HepG2 (cell line): Measurements from ENCODE around the gene IFRD1. TPM values are rescaled to one million over a fixed set of nuclear protein-coding genes. Genes with fewer than 3 reads are reported as not detected.

ENCODE experiments used
- BCL6 ChIP-seq: IDR thresholded peaks from 2 replicates; pipeline ENCODE4 v1.6.1; 2016; ENCODE audit warnings: missing genetic modification reagents, missing compliant biosample characterization
- GATAD2A ChIP-seq: IDR thresholded peaks from 2 replicates; pipeline ENCODE4 v1.6.1; 2016
- KDM3A ChIP-seq: IDR thresholded peaks from 2 replicates; pipeline ENCODE4 v1.6.1; 2018; ENCODE audit warnings: low read depth, missing compliant biosample characterization
- KLF12 ChIP-seq: sonication (generic); formaldehyde crosslinking; IDR thresholded peaks from 2 replicates; pipeline ENCODE4 v1.4.0; 2020; ENCODE audit warnings: missing genetic modification reagents, borderline replicate concordance
- NFE2L1 ChIP-seq: sonication (generic); formaldehyde crosslinking; IDR thresholded peaks from 2 replicates; pipeline ENCODE4 v1.4.0; 2020; ENCODE audit warnings: missing genetic modification reagents, mild to moderate bottlenecking, borderline replicate concordance
- NFRKB ChIP-seq: fragments of 450-650 bp; IDR thresholded peaks from 2 replicates; pipeline ENCODE4 v1.6.1; 2017
- NPAS2 ChIP-seq: sonication (generic); formaldehyde crosslinking; IDR thresholded peaks from 2 replicates; pipeline ENCODE4 v1.8.0; 2022; ENCODE audit warnings: mild to moderate bottlenecking, missing genetic modification reagents, borderline replicate concordance
- POGZ ChIP-seq: sonication (generic); formaldehyde crosslinking; IDR thresholded peaks from 2 replicates; pipeline ENCODE4 v1.4.0; 2020; ENCODE audit warnings: mild to moderate bottlenecking, missing genetic modification reagents
- RXRA ChIP-seq: sonication (generic); formaldehyde crosslinking; IDR thresholded peaks from 2 replicates; pipeline ENCODE4 v1.5.1; 2020; ENCODE audit warnings: missing genetic modification reagents
- SAP130 ChIP-seq: IDR thresholded peaks from 2 replicates; pipeline ENCODE4 v1.6.1; 2016; ENCODE audit warnings: low read depth
- THRA ChIP-seq: sonication (generic); formaldehyde crosslinking; IDR thresholded peaks from 2 replicates; pipeline ENCODE4 v1.4.0; 2020; ENCODE audit warnings: missing genetic modification reagents, borderline replicate concordance
- ZFX ChIP-seq: sonication (generic); formaldehyde crosslinking; IDR thresholded peaks from 2 replicates; pipeline ENCODE4 v1.4.0; 2020; ENCODE audit warnings: mild to moderate bottlenecking, low read depth, missing genetic modification reagents, moderate library complexity
- ZMAT3 ChIP-seq: sonication (generic); formaldehyde crosslinking; conservative IDR thresholded peaks from 2 replicates; pipeline ENCODE4 v1.7.0; 2021; ENCODE audit warnings: missing genetic modification reagents
- ZNF441 ChIP-seq: sonication (generic); formaldehyde crosslinking; IDR thresholded peaks from 2 replicates; pipeline ENCODE4 v1.7.0; 2021; ENCODE audit warnings: missing genetic modification reagents, borderline replicate concordance
- ZNF607 ChIP-seq: sonication (generic); formaldehyde crosslinking; IDR thresholded peaks from 2 replicates; pipeline ENCODE4 v1.5.1; 2020; ENCODE audit warnings: missing genetic modification reagents, mild to moderate bottlenecking, borderline replicate concordance
- ZNF614 ChIP-seq: IDR thresholded peaks from 2 replicates; pipeline ENCODE4 v1.6.1; 2018; ENCODE audit warnings: missing biosample characterization, missing genetic modification reagents, inconsistent platforms, borderline replicate concordance
- ZNF713 ChIP-seq: sonication (generic); formaldehyde crosslinking; IDR thresholded peaks from 2 replicates; pipeline ENCODE4 v1.4.0; 2020; ENCODE audit warnings: mild to moderate bottlenecking, missing genetic modification reagents
- polyA plus RNA-seq, 8 experiments: library from polyadenylated mRNA; depleted of rRNA in 3 of 8; stranded (reverse) in 7 of 8; unstranded in 1 of 8; fragments of >200 nt; fragmentation: Illumina TruSeq in 4 of 8; extraction: Trizol in 4 of 8; gene quantifications; 2 replicates each; pipeline versions ENCODE4 v1.2.1 to v1.2.3, GENCODE V29; 2011 to 2016; ENCODE audit warnings: low read depth in 4 of 8, missing spikeins in 1 of 8, mixed read lengths in 1 of 8; ENCODE audit not compliant: insufficient read depth in 1 of 8
- total RNA-seq, 5 experiments: library from RNA; depleted of rRNA; stranded (reverse); fragments of >200 nt; fragmentation: Illumina TruSeq; extraction: Trizol; gene quantifications; 2 replicates each; pipeline ENCODE4 v1.2.3, GENCODE V29; 2016; ENCODE audit warnings: low read depth in 1 of 5
- TF ChIP-seq, protein P1 (sequence below): sonication (generic); formaldehyde crosslinking; IDR thresholded peaks from 2 replicates; pipeline ENCODE4 v1.4.0; 2020; ENCODE audit warnings: missing genetic modification reagents
- TF ChIP-seq, protein P2 (sequence below): sonication (generic); formaldehyde crosslinking; IDR thresholded peaks from 2 replicates; pipeline ENCODE4 v1.5.1; 2020; ENCODE audit warnings: mild to moderate bottlenecking, missing genetic modification reagents, moderate library complexity

IFRD1 gene
- total and polyA plus RNA-seq, 2 of the 13 experiments (the other 11 are each of a cell fraction or from before 2014, with no cell fraction given) = 50.9 to 55.5 TPM

DNA sequence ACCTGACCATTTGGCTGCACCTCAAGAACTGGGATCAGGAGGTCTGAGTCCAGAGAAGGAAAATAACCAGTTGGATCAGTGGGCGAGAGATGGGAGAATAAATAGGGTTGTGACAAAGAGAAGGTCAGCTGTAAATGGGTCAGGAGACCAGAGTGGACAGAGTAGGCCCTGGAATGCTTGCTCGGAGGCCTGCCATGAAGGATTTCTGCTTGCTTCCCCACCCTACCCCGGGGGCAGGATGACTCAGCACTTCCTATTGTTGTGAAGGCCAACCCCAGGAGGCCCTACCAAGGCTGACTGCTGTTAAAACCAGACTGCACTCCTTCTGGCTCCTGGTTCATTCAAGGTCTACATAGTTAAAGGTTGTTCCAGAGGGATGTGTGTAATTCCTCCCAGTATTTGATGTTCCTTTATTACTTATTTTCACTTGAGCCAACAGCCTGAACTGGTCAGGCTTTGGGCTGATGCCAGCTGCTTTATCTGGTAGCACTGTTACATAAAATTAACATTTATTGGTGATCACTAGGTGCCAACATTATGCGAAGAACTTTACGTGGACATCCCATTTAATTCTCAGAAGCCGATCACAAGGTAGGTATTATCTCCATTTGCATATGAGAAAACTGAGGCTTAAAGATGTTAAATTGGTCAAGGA is 27.3 kb upstream of the IFRD1 start (continued):
- TF ChIP-seq THRA (peak; percentile 94; the same call in 1 of the 2 replicates), NFE2L1 (CRISPR knock-in tag) (peak; percentile 92; the same call in 1 of the 2 replicates), KDM3A (CRISPR knock-in tag) (no peak), ZNF441 (CRISPR knock-in tag) (peak; percentile 59; the same call in 1 of the 2 replicates), KLF12 (CRISPR knock-in tag) (no peak), GATAD2A (CRISPR knock-in tag) (peak; percentile 62), ZNF713 (CRISPR knock-in tag) (no peak), ZMAT3 (no peak), POGZ (CRISPR knock-in tag) (peak; percentile 85), NPAS2 (CRISPR knock-in tag) (no peak), RXRA (peak; percentile 88), NFRKB (no peak), SAP130 (CRISPR knock-in tag) (peak; percentile 79), ZNF607 (CRISPR knock-in tag) (no peak), ZNF614 (CRISPR knock-in tag) (no peak), ZFX (CRISPR knock-in tag) (peak; percentile 79), BCL6 (0 out of 2 replicates have a peak, but pooled peaks have one; percentile 44)
- TF ChIP-seq, protein P1, sequence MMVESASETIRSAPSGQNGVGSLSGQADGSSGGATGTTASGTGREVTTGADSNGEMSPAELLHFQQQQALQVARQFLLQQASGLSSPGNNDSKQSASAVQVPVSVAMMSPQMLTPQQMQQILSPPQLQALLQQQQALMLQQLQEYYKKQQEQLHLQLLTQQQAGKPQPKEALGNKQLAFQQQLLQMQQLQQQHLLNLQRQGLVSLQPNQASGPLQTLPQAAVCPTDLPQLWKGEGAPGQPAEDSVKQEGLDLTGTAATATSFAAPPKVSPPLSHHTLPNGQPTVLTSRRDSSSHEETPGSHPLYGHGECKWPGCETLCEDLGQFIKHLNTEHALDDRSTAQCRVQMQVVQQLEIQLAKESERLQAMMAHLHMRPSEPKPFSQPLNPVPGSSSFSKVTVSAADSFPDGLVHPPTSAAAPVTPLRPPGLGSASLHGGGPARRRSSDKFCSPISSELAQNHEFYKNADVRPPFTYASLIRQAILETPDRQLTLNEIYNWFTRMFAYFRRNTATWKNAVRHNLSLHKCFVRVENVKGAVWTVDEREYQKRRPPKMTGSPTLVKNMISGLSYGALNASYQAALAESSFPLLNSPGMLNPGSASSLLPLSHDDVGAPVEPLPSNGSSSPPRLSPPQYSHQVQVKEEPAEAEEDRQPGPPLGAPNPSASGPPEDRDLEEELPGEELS (CRISPR knock-in tag) = peak; percentile 63
- TF ChIP-seq, protein P2, sequence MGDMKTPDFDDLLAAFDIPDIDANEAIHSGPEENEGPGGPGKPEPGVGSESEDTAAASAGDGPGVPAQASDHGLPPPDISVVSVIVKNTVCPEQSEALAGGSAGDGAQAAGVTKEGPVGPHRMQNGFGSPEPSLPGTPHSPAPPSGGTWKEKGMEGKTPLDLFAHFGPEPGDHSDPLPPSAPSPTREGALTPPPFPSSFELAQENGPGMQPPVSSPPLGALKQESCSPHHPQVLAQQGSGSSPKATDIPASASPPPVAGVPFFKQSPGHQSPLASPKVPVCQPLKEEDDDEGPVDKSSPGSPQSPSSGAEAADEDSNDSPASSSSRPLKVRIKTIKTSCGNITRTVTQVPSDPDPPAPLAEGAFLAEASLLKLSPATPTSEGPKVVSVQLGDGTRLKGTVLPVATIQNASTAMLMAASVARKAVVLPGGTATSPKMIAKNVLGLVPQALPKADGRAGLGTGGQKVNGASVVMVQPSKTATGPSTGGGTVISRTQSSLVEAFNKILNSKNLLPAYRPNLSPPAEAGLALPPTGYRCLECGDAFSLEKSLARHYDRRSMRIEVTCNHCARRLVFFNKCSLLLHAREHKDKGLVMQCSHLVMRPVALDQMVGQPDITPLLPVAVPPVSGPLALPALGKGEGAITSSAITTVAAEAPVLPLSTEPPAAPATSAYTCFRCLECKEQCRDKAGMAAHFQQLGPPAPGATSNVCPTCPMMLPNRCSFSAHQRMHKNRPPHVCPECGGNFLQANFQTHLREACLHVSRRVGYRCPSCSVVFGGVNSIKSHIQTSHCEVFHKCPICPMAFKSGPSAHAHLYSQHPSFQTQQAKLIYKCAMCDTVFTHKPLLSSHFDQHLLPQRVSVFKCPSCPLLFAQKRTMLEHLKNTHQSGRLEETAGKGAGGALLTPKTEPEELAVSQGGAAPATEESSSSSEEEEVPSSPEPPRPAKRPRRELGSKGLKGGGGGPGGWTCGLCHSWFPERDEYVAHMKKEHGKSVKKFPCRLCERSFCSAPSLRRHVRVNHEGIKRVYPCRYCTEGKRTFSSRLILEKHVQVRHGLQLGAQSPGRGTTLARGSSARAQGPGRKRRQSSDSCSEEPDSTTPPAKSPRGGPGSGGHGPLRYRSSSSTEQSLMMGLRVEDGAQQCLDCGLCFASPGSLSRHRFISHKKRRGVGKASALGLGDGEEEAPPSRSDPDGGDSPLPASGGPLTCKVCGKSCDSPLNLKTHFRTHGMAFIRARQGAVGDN = peak; percentile 23; the same call in 1 of the 2 replicates
